SH-SY5Y (cell line): Measurements from ENCODE around the gene PRKCB.

ENCODE experiments used
- GATA2 ChIP-seq: IDR thresholded peaks from 2 replicates; pipeline ENCODE4 v1.6.1; 2011; ENCODE audit warnings: mild to moderate bottlenecking, low read depth, low read length
- GATA3 ChIP-seq: IDR thresholded peaks from 2 replicates; pipeline ENCODE4 v1.6.1; 2011; ENCODE audit warnings: low read depth, mild to moderate bottlenecking, low read length, moderate library complexity

PRKCB gene

DNA sequence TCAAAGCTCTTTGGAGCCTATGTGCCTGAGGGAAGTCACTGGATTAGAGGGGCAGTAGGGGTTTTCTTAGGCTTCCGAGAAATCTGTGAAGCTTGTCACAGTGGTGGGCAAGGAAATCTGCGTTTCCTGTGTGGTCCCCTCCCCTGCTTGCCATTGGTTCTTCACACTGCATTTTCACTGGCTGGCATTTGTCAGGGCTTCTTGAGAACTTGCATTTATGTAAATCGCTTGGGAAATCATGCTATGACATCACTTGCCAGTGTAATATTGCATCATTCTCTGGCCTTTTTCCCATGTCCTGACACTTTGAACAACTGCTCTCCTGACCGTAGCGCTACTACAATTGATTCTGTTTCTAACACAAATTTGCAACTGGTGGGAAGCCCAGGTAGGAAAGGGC, 422.2 kb downstream of the PRKCB start:
- no peak for TF ChIP-seq GATA3
- TF ChIP-seq GATA2 = no peak

DNA sequence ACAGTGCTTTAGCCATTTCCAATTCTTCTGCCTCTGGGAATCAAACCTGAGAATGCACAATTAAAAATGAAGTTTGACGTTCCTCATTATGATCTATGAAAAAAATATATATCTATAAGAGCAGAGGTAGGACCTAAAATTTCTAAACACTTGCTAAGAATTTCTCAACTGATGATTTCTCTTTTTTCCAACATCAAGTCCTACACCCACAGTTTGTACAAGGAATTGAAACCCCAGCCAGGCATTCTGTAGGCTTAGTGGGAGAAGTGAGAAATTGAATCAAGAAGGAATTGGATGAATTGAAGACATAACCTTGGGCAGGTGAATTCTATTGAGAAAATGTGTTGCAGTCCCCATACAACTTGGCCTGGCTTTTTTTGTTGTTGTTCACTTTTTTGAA, 423.0 kb downstream of the PRKCB start:
- no peak for TF ChIP-seq GATA2
- TF ChIP-seq GATA3 = no peak

DNA sequence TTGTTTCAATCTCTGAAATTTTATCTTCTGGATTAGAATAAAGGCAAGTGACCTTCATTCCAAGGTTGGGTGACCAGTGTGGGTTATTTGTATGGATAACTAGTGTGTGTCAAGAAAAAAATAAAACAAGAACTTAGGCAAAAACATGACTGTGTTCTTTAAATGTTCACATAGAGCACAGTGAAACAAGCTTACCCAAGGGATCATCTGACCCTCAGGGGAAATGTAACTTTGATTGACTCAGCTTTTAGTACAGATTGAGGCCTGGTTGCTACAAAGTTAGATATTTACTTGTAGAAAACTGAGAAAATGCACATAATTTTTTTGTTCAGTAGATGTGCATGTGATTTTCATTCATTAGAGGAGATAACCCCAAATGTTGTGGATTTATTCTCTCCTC, 427.0 kb downstream of the PRKCB start:
- TF ChIP-seq GATA2 (no peak), GATA3 (no peak)
